Skeletal muscle tissue (tissue), 4 donors: Measurements from ENCODE around the gene JCAD. TPM values are rescaled to one million over a fixed set of nuclear protein-coding genes. Genes with fewer than 3 reads are reported as not detected.

ENCODE experiments used
- H3K27ac ChIP-seq: one replicate; pipeline ENCODE4 v1.7.0; 2013; ENCODE audit warnings: mild to moderate bottlenecking, low read depth, low read length, inconsistent platforms
- H3K27me3 ChIP-seq, 3 donors: one replicate each; pipeline ENCODE4 v1.7.0; 2013; ENCODE audit warnings: low read length in 3 of 3; ENCODE audit not compliant: control insufficient read depth in 3 of 3, insufficient read depth in 3 of 3
- H3K36me3 ChIP-seq, 3 donors: one replicate each; pipeline ENCODE4 v1.7.0; 2013; ENCODE audit warnings: low read length in 3 of 3; ENCODE audit not compliant: control insufficient read depth in 3 of 3, insufficient read depth in 3 of 3
- H3K4me1 ChIP-seq, 3 donors: one replicate each; pipeline ENCODE4 v1.7.0; 2013; ENCODE audit warnings: low read length in 3 of 3, mild to moderate bottlenecking in 3 of 3; ENCODE audit not compliant: control insufficient read depth in 3 of 3, insufficient read depth in 3 of 3
- H3K4me3 ChIP-seq, 3 donors: one replicate each; pipeline ENCODE4 v1.7.0; 2013; ENCODE audit warnings: low read length in 3 of 3
- H3K9ac ChIP-seq, 3 donors: one replicate each; pipeline ENCODE4 v1.7.0; 2013; ENCODE audit warnings: low read length in 3 of 3, mild to moderate bottlenecking in 3 of 3, moderate library complexity in 2 of 3, low read depth in 1 of 3
- H3K9me3 ChIP-seq, 3 donors: one replicate each; pipeline ENCODE4 v1.7.0; 2013; ENCODE audit warnings: low read length in 3 of 3; ENCODE audit not compliant: control insufficient read depth in 3 of 3
- total RNA-seq: library from RNA; depleted of rRNA; stranded (reverse); fragments of >200 nt; gene quantifications from one replicate; pipeline ENCODE4 v1.2.3, GENCODE V29; 2014
- donor health status: Osteomylitis.

JCAD gene
- total RNA-seq, 1 donor from 2014 or later = 19.8 TPM

- Histone ChIP-seq H3K9me3 (no peaks in the 10 kb centered on the region), H3K27me3 (no peaks in the 10 kb centered on the region), H3K9ac (peak overlapping the region; percentile 50 to 82 (median 51)), H3K4me3 (peak overlapping the region; percentile 25 to 76 (median 71)), H3K27ac (peak overlapping the region; percentile 58), H3K4me1 (peaks cover 6 to 7% (median 7%) of the 10 kb centered on the region in 3 donors), H3K36me3 (no peaks in the 10 kb centered on the region)
These were observed 735 bp downstream of the JCAD start for GRCh38 chr10:30058570-30059132.

GRCh38 chr10:30057894-30058556 lies 1.4 kb downstream of the JCAD start:
- Histone ChIP-seq H3K9ac (peak overlapping the region in 2 of 3 donors; percentile 50 to 82), H3K4me3 (peak overlapping the region; percentile 25 to 76 (median 71)), H3K9me3 (no peaks in the 10 kb centered on the region), H3K36me3 (no peaks in the 10 kb centered on the region), H3K27me3 (no peaks in the 10 kb centered on the region), H3K4me1 (peaks cover 6 to 7% (median 7%) of the 10 kb centered on the region in 3 donors), H3K27ac (peak overlapping the region; percentile 58)

GRCh38 chr10:30057421-30057841 lies 2.0 kb downstream of the JCAD start:
- Histone ChIP-seq H3K27ac (peak overlapping the region; percentile 25), H3K4me1 (peaks cover 6 to 7% (median 7%) of the 10 kb centered on the region in 3 donors), H3K9ac (peak overlapping the region in 1 of 3 donors; percentile 82), H3K36me3 (no peaks in the 10 kb centered on the region), H3K27me3 (no peaks in the 10 kb centered on the region), H3K9me3 (no peaks in the 10 kb centered on the region), H3K4me3 (peak overlapping the region in 1 of 3 donors; percentile 27)

- Histone ChIP-seq H3K9ac (no peak overlapping the region), H3K4me1 (peaks cover 6 to 7% (median 7%) of the 10 kb centered on the region in 3 donors), H3K27ac (peak overlapping the region; percentile 27), H3K9me3 (no peaks in the 10 kb centered on the region), H3K36me3 (no peaks in the 10 kb centered on the region), H3K4me3 (no peak overlapping the region), H3K27me3 (no peaks in the 10 kb centered on the region)
These were observed 2.5 kb downstream of the JCAD start for GRCh38 chr10:30056767-30057355.

GRCh38 chr10:30056281-30056680 lies 3.1 kb downstream of the JCAD start:
- Histone ChIP-seq H3K27me3 (no peaks in the 10 kb centered on the region), H3K27ac (peak overlapping the region; percentile 27), H3K4me3 (no peak overlapping the region), H3K4me1 (peaks cover 6 to 7% (median 7%) of the 10 kb centered on the region in 3 donors), H3K36me3 (no peaks in the 10 kb centered on the region), H3K9ac (no peak overlapping the region), H3K9me3 (no peaks in the 10 kb centered on the region)

- H3K4me3 ChIP-seq = no peak overlapping the region
- peak overlapping the region; percentile 25 for H3K27ac ChIP-seq
- H3K9ac ChIP-seq = no peak overlapping the region
- no peaks in the 10 kb centered on the region for H3K27me3 ChIP-seq
- peaks cover 6 to 7% (median 7%) of the 10 kb centered on the region in 3 donors for H3K4me1 ChIP-seq
- no peaks in the 10 kb centered on the region for H3K36me3 ChIP-seq
- H3K9me3 ChIP-seq = no peaks in the 10 kb centered on the region
These were observed 4.1 kb downstream of the JCAD start for GRCh38 chr10:30055226-30055662.

GRCh38 chr10:30052062-30052461 lies 7.3 kb downstream of the JCAD start:
- H3K27ac ChIP-seq = no peak overlapping the region
- peaks cover 0 to 2% (median 0%) of the 10 kb centered on the region in 3 donors for H3K27me3 ChIP-seq
- H3K9me3 ChIP-seq = no peaks in the 10 kb centered on the region
- peaks cover 3 to 9% (median 7%) of the 10 kb centered on the region in 3 donors for H3K4me1 ChIP-seq
- H3K36me3 ChIP-seq = no peaks in the 10 kb centered on the region
- no peak overlapping the region for H3K9ac ChIP-seq
- H3K4me3 ChIP-seq = no peak overlapping the region

GRCh38 chr10:30051220-30051619 lies 8.2 kb downstream of the JCAD start:
- H3K4me1 ChIP-seq = peaks cover 3 to 7% (median 6%) of the 10 kb centered on the region in 3 donors
- no peaks in the 10 kb centered on the region for H3K36me3 ChIP-seq
- no peak overlapping the region for H3K9ac ChIP-seq
- H3K27ac ChIP-seq = no peak overlapping the region
- H3K9me3 ChIP-seq = no peaks in the 10 kb centered on the region
- no peak overlapping the region for H3K4me3 ChIP-seq
- peaks cover 0 to 2% (median 0%) of the 10 kb centered on the region in 3 donors for H3K27me3 ChIP-seq

GRCh38 chr10:30050411-30050810 lies 9.0 kb downstream of the JCAD start:
- H3K9ac ChIP-seq = no peak overlapping the region
- no peaks in the 10 kb centered on the region for H3K36me3 ChIP-seq
- H3K4me3 ChIP-seq = no peak overlapping the region
- H3K4me1 ChIP-seq = peaks cover 3 to 7% (median 6%) of the 10 kb centered on the region in 3 donors
- H3K27me3 ChIP-seq = peaks cover 0 to 2% (median 0%) of the 10 kb centered on the region in 3 donors
- no peak overlapping the region for H3K27ac ChIP-seq
- no peaks in the 10 kb centered on the region for H3K9me3 ChIP-seq
